ENCODE results near the gene CLSTN2. TPM values are rescaled to one million over a fixed set of nuclear protein-coding genes. Genes with fewer than 3 reads are reported as not detected.

CLSTN2 gene
- total and polyA plus RNA-seq, 12 donors = 0.67 to 17.8 (median 5.3) TPM

- Histone ChIP-seq H3K4me1 (replicated peaks in 1 of 2) (no peaks in the 10 kb centered on the region), H3K27ac (no peak overlapping the region), H3K9me3 (replicated peaks in 1 of 3) (no peaks in the 10 kb centered on the region), H3K27me3 (no peaks in the 10 kb centered on the region), H3K36me3 (replicated peaks in 1 of 2) (no peaks in the 10 kb centered on the region), H3K4me3 (no peak overlapping the region)
- intact Hi-C loops (cut with DNase I) = no loop called here
- TF ChIP-seq, protein P1, sequence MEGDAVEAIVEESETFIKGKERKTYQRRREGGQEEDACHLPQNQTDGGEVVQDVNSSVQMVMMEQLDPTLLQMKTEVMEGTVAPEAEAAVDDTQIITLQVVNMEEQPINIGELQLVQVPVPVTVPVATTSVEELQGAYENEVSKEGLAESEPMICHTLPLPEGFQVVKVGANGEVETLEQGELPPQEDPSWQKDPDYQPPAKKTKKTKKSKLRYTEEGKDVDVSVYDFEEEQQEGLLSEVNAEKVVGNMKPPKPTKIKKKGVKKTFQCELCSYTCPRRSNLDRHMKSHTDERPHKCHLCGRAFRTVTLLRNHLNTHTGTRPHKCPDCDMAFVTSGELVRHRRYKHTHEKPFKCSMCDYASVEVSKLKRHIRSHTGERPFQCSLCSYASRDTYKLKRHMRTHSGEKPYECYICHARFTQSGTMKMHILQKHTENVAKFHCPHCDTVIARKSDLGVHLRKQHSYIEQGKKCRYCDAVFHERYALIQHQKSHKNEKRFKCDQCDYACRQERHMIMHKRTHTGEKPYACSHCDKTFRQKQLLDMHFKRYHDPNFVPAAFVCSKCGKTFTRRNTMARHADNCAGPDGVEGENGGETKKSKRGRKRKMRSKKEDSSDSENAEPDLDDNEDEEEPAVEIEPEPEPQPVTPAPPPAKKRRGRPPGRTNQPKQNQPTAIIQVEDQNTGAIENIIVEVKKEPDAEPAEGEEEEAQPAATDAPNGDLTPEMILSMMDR (IDR thresholded peaks at IDR 0.05) = no peak
- no peak for TF ChIP-seq POLR2A (IDR thresholded peaks at IDR 0.05)
- no peak for DNase-seq
- WGBS, 4 donors = 83 to 94% (median 90%) methylated on average over 4 of the region's 4 CpGs
Measured at GRCh38 chr3:140147965-140148490, 213.0 kb downstream of the CLSTN2 start.

GRCh38 chr3:140148824-140149390, 213.9 kb downstream of the CLSTN2 start:
- TF ChIP-seq POLR2A (IDR thresholded peaks at IDR 0.05) = no peak
- TF ChIP-seq, protein P1 (IDR thresholded peaks at IDR 0.05) = no peak
- no peak for DNase-seq
- intact Hi-C loops (cut with DNase I) = no loop called here
- Histone ChIP-seq H3K4me1 (replicated peaks in 1 of 2) (no peaks in the 10 kb centered on the region), H3K9me3 (replicated peaks in 1 of 3) (no peaks in the 10 kb centered on the region), H3K27ac (no peak overlapping the region), H3K36me3 (replicated peaks in 1 of 2) (no peaks in the 10 kb centered on the region), H3K4me3 (no peak overlapping the region), H3K27me3 (no peaks in the 10 kb centered on the region)
- 64 to 79% (median 76%) methylated on average over 2 to 3 of the region's 3 CpGs for WGBS, 4 donors

DNA sequence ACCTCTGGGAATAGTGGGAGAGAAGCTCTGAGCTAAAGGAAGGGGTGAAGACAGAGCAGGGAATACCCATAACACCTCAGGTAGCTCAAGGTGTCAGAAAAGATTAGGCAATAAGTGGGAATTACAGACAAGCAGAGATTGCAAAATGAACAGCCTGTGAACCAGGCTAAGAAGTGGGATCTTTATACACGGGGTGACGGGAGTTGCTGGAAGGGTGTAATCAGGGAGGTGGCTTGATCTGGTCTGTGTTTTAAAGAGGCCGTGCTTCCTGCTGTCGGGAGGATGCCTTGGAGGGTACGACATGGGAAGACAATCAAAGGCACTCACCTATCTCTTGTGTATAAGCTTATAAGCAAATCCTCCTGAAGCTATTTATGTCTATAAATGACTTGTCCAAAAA, 216.3 kb downstream of the CLSTN2 start:
- intact Hi-C loops (cut with DNase I) = no loop called here
- 78 to 88% (median 79%) methylated on average over 5 of the region's 5 CpGs for WGBS, 4 donors
- no peak overlapping the region for H3K4me3 ChIP-seq
- no peaks in the 10 kb centered on the region for H3K9me3 ChIP-seq (replicated peaks in 1 of 3)
- H3K36me3 ChIP-seq (replicated peaks in 1 of 2) = no peaks in the 10 kb centered on the region
- no peaks in the 10 kb centered on the region for H3K4me1 ChIP-seq (replicated peaks in 1 of 2)
- no peak for DNase-seq
- no peaks in the 10 kb centered on the region for H3K27me3 ChIP-seq
- no peak overlapping the region for H3K27ac ChIP-seq
- TF ChIP-seq POLR2A (IDR thresholded peaks at IDR 0.05) = no peak
- TF ChIP-seq, protein P1 (IDR thresholded peaks at IDR 0.05) = no peak

GRCh38 chr3:140152851-140153639, 218.1 kb downstream of the CLSTN2 start:
- no peaks in the 10 kb centered on the region for H3K36me3 ChIP-seq (replicated peaks in 1 of 2)
- TF ChIP-seq POLR2A (IDR thresholded peaks at IDR 0.05) = no peak
- TF ChIP-seq, protein P1 (IDR thresholded peaks at IDR 0.05) = no peak
- H3K4me3 ChIP-seq = no peak overlapping the region
- intact Hi-C loops (cut with DNase I) = no loop called here
- no peaks in the 10 kb centered on the region for H3K9me3 ChIP-seq (replicated peaks in 1 of 3)
- H3K27ac ChIP-seq = no peak overlapping the region
- DNase-seq = no peak
- 76 to 92% (median 80%) methylated on average over 4 to 7 of the region's 7 CpGs for WGBS, 4 donors
- no peaks in the 10 kb centered on the region for H3K27me3 ChIP-seq
- H3K4me1 ChIP-seq (replicated peaks in 1 of 2) = no peaks in the 10 kb centered on the region
